Measurements from ENCODE around the gene HMGCR. TPM values are rescaled to one million over a fixed set of nuclear protein-coding genes. Genes with fewer than 3 reads are reported as not detected.
"Not testable (repeated sequence)": the region's sequence is repeated elsewhere in the genome, so short reads cannot be mapped to it uniquely, and the experiment has no call there.

HMGCR gene
- total RNA-seq, 8 experiments from 2014 or later, result 33.1 to 198 (median 105) TPM

- H3K27ac ChIP-seq, result no peak overlapping the region
- peaks cover 0 to 1% of the 10 kb centered on the region in 2 donors for H3K4me1 ChIP-seq (replicated peaks in 1 of 2)
- in situ Hi-C loops (cut with MboI; ENCODE audit: low pct_unique_long_range_greater_than_20kb in 2 of 9, low sequenced_read_pairs in 9 of 9, unreplicated experiment in 9 of 9), result loop anchor here in 2 of 9 experiments (10.0 to 25.0 kb wide), 2 partner anchors 46 to 568 kb away; partner anchors contain the start of genes GFM2 (in 1 of the 2) and NSA2 (in 1 of the 2)
- H3K4me3 ChIP-seq, result no peak overlapping the region
- no peak for ATAC-seq (replicated peaks in 6 of 8)
- 52 to 100% (median 95%) methylated on average over 1 to 7 of the region's 7 CpGs; no CpG with 5 or more reads in 1 of the 10 experiments for WGBS, 10 experiments
These were observed 6.6 kb upstream of the HMGCR start for GRCh38 chr5:75330404-75330803.

GRCh38 chr5:75331095-75332090, 5.6 kb upstream of the HMGCR start:
- Histone ChIP-seq H3K4me1 (replicated peaks in 1 of 2) (peaks cover 0 to 7% of the 10 kb centered on the region in 2 donors), H3K4me3 (no peak overlapping the region), H3K27ac (no peak overlapping the region)
- 53 to 93% (median 73%) methylated on average over 2 to 4 of the region's 4 CpGs for WGBS, 10 experiments
- ATAC-seq (replicated peaks in 6 of 8), result no peak
- in situ Hi-C loops (cut with MboI; ENCODE audit: low pct_unique_long_range_greater_than_20kb in 2 of 9, low sequenced_read_pairs in 9 of 9, unreplicated experiment in 9 of 9), result loop anchor here in 2 of 9 experiments (10.0 to 25.0 kb wide), 2 partner anchors 47 to 569 kb away; partner anchors contain the start of genes GFM2 (in 1 of the 2) and NSA2 (in 1 of the 2)

- ATAC-seq (replicated peaks in 6 of 8); H3K27ac ChIP-seq; H3K4me3 ChIP-seq; H3K4me1 ChIP-seq (replicated peaks in 1 of 2): not testable (repeated sequence)
- in situ Hi-C loops (cut with MboI; ENCODE audit: low pct_unique_long_range_greater_than_20kb in 2 of 9, low sequenced_read_pairs in 9 of 9, unreplicated experiment in 9 of 9), result loop anchor here in 2 of 9 experiments (10.0 to 25.0 kb wide), 2 partner anchors 49 to 571 kb away; partner anchors contain the start of genes GFM2 (in 1 of the 2) and NSA2 (in 1 of the 2)
- WGBS, 10 experiments, result no CpG with 5 or more reads among the region's 23 CpGs
These were observed 3.3 kb upstream of the HMGCR start for GRCh38 chr5:75333759-75334158.

- not testable (repeated sequence) for H3K4me1 ChIP-seq (replicated peaks in 1 of 2); ATAC-seq (replicated peaks in 6 of 8); H3K4me3 ChIP-seq; H3K27ac ChIP-seq
- WGBS, 10 experiments, result 60 to 100% (median 100%) methylated on average over 1 to 4 of the region's 10 CpGs; no CpG with 5 or more reads in 7 of the 10 experiments
- in situ Hi-C loops (cut with MboI; ENCODE audit: low pct_unique_long_range_greater_than_20kb in 2 of 9, low sequenced_read_pairs in 9 of 9, unreplicated experiment in 9 of 9), result loop anchor here in 2 of 9 experiments (10.0 to 25.0 kb wide), 2 partner anchors 50 to 572 kb away; partner anchors contain the start of genes GFM2 (in 1 of the 2) and NSA2 (in 1 of the 2)
These were observed 2.6 kb upstream of the HMGCR start for GRCh38 chr5:75334413-75334812.

GRCh38 chr5:75335486-75335885, 1.5 kb upstream of the HMGCR start:
- Histone ChIP-seq H3K4me1 (replicated peaks in 1 of 2) (peaks cover 2 to 18% of the 10 kb centered on the region in 2 donors), H3K4me3 (no peak overlapping the region), H3K27ac (peak overlapping the region; percentile 86 to 92)
- ATAC-seq (replicated peaks in 6 of 8), result no peak
- in situ Hi-C loops (cut with MboI; ENCODE audit: low pct_unique_long_range_greater_than_20kb in 2 of 9, low sequenced_read_pairs in 9 of 9, unreplicated experiment in 9 of 9), result loop anchor here in 2 of 9 experiments (10.0 to 25.0 kb wide), 2 partner anchors 51 to 573 kb away; partner anchors contain the start of genes GFM2 (in 1 of the 2) and NSA2 (in 1 of the 2)
- 50 to 100% (median 86%) methylated on average over 1 to 2 of the region's 2 CpGs for WGBS, 10 experiments

- in situ Hi-C loops (cut with MboI; ENCODE audit: low pct_unique_long_range_greater_than_20kb in 2 of 9, low sequenced_read_pairs in 9 of 9, unreplicated experiment in 9 of 9), result loop anchor here in 2 of 9 experiments (10.0 to 25.0 kb wide), 2 partner anchors 51 to 574 kb away; partner anchors contain the start of genes GFM2 (in 1 of the 2) and NSA2 (in 1 of the 2)
- Histone ChIP-seq H3K4me1 (replicated peaks in 1 of 2) (peaks cover 4 to 23% of the 10 kb centered on the region in 2 donors), H3K27ac (peak overlapping the region; percentile 86 to 92), H3K4me3 (peak overlapping the region; percentile 44 to 79 (median 47))
- peak; percentile 23 to 65 (median 44) for ATAC-seq (replicated peaks in 6 of 8)
- WGBS, 10 experiments, result 9 to 33% (median 24%) methylated on average over 4 to 10 of the region's 12 CpGs
These were observed 937 bp upstream of the HMGCR start for GRCh38 chr5:75335952-75336614.

GRCh38 chr5:75337366-75338021, 474 bp downstream of the HMGCR start:
- 0 to 2% (median 0%) methylated on average over 1 to 16 of the region's 50 CpGs; no CpG with 5 or more reads in 4 of the 10 experiments for WGBS, 10 experiments
- Histone ChIP-seq H3K4me1 (replicated peaks in 1 of 2) (peaks cover 4 to 37% of the 10 kb centered on the region in 2 donors), H3K4me3 (peak overlapping the region; percentile 68 to 79 (median 77)), H3K27ac (peak overlapping the region; percentile 88 to 91)
- peak in 3 of 8 experiments; percentile 1 to 3 (median 1) for ATAC-seq (replicated peaks in 6 of 8)
- in situ Hi-C loops (cut with MboI; ENCODE audit: low pct_unique_long_range_greater_than_20kb in 2 of 9, low sequenced_read_pairs in 9 of 9, unreplicated experiment in 9 of 9), result loop anchor here in 2 of 9 experiments (10.0 to 25.0 kb wide), 2 partner anchors 53 to 575 kb away; partner anchors contain the start of genes GFM2 (in 1 of the 2) and NSA2 (in 1 of the 2)

- Histone ChIP-seq H3K27ac (no peak overlapping the region), H3K4me1 (replicated peaks in 1 of 2) (peaks cover 4 to 39% of the 10 kb centered on the region in 2 donors), H3K4me3 (peak overlapping the region; percentile 68 to 79 (median 77))
- ATAC-seq (replicated peaks in 6 of 8), result no peak
- in situ Hi-C loops (cut with MboI; ENCODE audit: low pct_unique_long_range_greater_than_20kb in 2 of 9, low sequenced_read_pairs in 9 of 9, unreplicated experiment in 9 of 9), result loop anchor here in 2 of 9 experiments (10.0 to 25.0 kb wide), 2 partner anchors 54 to 576 kb away; partner anchors contain the start of genes GFM2 (in 1 of the 2) and NSA2 (in 1 of the 2)
- WGBS, 10 experiments, result 0 to 38% (median 0%) methylated on average over 1 to 2 of the region's 2 CpGs; no CpG with 5 or more reads in 1 of the 10 experiments
These were observed 1.4 kb downstream of the HMGCR start for GRCh38 chr5:75338408-75338807.

GRCh38 chr5:75340714-75341478, 3.9 kb downstream of the HMGCR start:
- no peak overlapping the region for H3K27ac ChIP-seq
- WGBS, 10 experiments, result 31 to 88% (median 65%) methylated on average over 1 to 3 of the region's 3 CpGs
- peak overlapping the region in 1 of 5 donors; percentile 2 for H3K4me3 ChIP-seq
- H3K4me1 ChIP-seq (replicated peaks in 1 of 2), result peaks cover 4 to 33% of the 10 kb centered on the region in 2 donors
- ATAC-seq (replicated peaks in 6 of 8), result no peak
- in situ Hi-C loops (cut with MboI; ENCODE audit: low pct_unique_long_range_greater_than_20kb in 2 of 9, low sequenced_read_pairs in 9 of 9, unreplicated experiment in 9 of 9), result loop anchor here in 1 of 9 experiments (25.0 kb wide), 1 partner anchor 579 kb away; the partner anchor contains the start of genes GFM2 and NSA2

GRCh38 chr5:75341934-75342333, 4.9 kb downstream of the HMGCR start:
- WGBS, 10 experiments, result 50 to 100% (median 95%) methylated on average over 1 of the region's 1 CpG; no CpG with 5 or more reads in 2 of the 10 experiments
- no peak overlapping the region for H3K27ac ChIP-seq
- H3K4me1 ChIP-seq (replicated peaks in 1 of 2), result peaks cover 4 to 32% of the 10 kb centered on the region in 2 donors
- ATAC-seq (replicated peaks in 6 of 8), result no peak
- no peak overlapping the region for H3K4me3 ChIP-seq
- in situ Hi-C loops (cut with MboI; ENCODE audit: low pct_unique_long_range_greater_than_20kb in 2 of 9, low sequenced_read_pairs in 9 of 9, unreplicated experiment in 9 of 9), result loop anchor here in 1 of 9 experiments (25.0 kb wide), 1 partner anchor 580 kb away; the partner anchor contains the start of genes GFM2 and NSA2

GRCh38 chr5:75342836-75343235, 5.8 kb downstream of the HMGCR start:
- H3K4me3 ChIP-seq, result no peak overlapping the region
- WGBS, 10 experiments, result 80 to 100% (median 98%) methylated on average over 1 to 2 of the region's 4 CpGs; no CpG with 5 or more reads in 4 of the 10 experiments
- in situ Hi-C loops (cut with MboI; ENCODE audit: low pct_unique_long_range_greater_than_20kb in 2 of 9, low sequenced_read_pairs in 9 of 9, unreplicated experiment in 9 of 9), result loop anchor here in 1 of 9 experiments (25.0 kb wide), 1 partner anchor 581 kb away; the partner anchor contains the start of genes GFM2 and NSA2

More at GRCh38 chr5:75342836-75343235, 5.8 kb downstream of the HMGCR start:
- no peak overlapping the region for H3K27ac ChIP-seq
- no peak for ATAC-seq (replicated peaks in 6 of 8)
- H3K4me1 ChIP-seq (replicated peaks in 1 of 2), result peaks cover 4 to 32% of the 10 kb centered on the region in 2 donors
